HG02610 (cell line): ENCODE data around the gene CTNNA2.

ENCODE experiments used
- ATAC-seq: cut with Tn5 transposase; IDR thresholded peaks from one replicate; pipeline ENCODE4 v1.9.1; 2021; ENCODE audit warnings: mild to moderate bottlenecking, moderate library complexity; ENCODE audit not compliant: unreplicated experiment

Gene CTNNA2

DNA sequence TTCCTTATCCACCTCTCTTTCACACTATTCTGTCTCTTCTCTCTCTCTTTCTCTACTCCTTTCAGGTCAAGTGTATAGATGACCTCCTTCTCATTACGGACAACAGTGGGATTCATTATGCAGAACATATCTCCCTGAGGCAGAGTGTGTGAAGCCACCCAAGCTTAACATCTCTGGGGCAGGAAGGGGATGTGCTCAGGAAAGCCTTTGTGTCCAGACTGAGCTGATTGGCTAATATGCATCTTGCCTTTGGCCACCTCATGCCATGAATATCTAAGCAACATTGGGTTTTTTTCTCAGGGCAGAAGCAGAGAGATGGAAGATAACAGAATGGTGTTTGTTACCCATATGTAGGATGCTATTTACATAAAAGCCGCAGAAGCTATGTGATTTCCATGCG, 1003.1 kb downstream of the CTNNA2 start:
- ATAC-seq = no peak

GRCh38 chr2:80517316-80517715, 1004.5 kb downstream of the CTNNA2 start:
- no peak for ATAC-seq

DNA sequence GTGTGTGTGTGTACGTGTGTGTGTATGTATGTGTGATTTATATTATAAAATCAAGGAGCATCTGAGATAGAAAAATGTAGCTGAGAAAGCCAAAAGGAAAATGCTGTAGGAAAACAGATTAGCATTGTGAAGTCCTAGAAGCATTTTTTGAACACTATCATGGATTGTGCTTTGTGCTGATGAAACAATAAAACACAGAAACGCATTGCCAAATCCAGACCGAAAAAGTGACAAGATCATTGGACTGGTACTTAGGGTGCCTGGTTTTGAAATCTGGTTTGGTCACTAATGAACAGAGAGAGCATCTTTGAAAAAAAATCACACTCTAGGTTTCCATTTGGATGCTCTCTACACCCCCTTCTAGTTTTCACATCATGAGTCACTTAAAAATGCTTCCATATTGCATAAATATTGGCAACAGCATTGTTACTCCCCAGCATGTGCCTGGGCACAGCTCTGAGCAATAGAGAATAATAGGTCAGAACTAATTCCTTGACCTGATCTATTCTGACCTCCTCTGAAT, 1006.3 kb downstream of the CTNNA2 start:
- ATAC-seq = no peak

GRCh38 chr2:80519699-80520291, 1006.9 kb downstream of the CTNNA2 start:
- ATAC-seq = no peak

DNA sequence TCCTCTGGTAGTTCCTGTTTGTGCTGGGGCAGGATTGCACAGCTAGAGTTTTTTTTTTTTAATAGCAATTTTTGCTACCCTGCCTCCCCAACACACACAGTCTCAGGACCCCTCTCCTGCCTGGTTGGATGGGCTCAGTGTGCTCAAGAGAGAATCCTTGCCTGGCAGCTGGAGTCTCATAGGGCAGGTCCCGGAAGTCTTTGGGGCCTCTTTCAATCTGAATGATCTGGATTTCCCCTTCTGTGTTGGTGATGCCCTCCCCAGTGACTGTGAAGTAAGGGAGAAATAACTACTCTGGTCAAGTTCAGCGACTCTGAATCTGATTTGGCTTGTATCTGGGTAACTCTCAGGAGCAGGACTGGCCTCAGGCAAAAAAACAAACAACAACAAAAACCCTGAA, 1012.3 kb downstream of the CTNNA2 start:
- peak; percentile 80 for ATAC-seq

DNA sequence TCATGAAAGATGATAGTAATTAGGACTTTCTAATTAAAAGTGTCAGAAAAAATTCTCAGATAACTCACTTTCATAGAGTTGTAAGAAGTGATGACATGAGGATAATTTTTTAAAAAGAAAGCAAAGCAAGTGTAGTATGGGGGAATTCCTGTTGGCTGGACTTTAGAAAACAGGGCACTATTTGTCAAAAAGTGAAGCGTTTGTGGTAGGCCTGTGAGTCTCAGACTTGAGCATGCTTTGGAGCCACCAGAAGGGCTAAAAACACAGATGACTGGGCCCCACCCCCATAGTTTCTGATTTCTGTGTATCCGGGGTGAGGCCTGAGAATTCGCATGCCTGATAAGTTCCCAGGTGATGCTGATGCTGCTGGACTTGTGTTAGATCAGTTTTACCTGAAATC, 1014.3 kb downstream of the CTNNA2 start:
- no peak for ATAC-seq

GRCh38 chr2:80529466-80530165, 1016.8 kb downstream of the CTNNA2 start:
- ATAC-seq = no peak

- ATAC-seq = no peak
Observed at GRCh38 chr2:80530442-80531064, 1017.7 kb downstream of the CTNNA2 start.

GRCh38 chr2:80531319-80531718, 1018.5 kb downstream of the CTNNA2 start:
- ATAC-seq = no peak

DNA sequence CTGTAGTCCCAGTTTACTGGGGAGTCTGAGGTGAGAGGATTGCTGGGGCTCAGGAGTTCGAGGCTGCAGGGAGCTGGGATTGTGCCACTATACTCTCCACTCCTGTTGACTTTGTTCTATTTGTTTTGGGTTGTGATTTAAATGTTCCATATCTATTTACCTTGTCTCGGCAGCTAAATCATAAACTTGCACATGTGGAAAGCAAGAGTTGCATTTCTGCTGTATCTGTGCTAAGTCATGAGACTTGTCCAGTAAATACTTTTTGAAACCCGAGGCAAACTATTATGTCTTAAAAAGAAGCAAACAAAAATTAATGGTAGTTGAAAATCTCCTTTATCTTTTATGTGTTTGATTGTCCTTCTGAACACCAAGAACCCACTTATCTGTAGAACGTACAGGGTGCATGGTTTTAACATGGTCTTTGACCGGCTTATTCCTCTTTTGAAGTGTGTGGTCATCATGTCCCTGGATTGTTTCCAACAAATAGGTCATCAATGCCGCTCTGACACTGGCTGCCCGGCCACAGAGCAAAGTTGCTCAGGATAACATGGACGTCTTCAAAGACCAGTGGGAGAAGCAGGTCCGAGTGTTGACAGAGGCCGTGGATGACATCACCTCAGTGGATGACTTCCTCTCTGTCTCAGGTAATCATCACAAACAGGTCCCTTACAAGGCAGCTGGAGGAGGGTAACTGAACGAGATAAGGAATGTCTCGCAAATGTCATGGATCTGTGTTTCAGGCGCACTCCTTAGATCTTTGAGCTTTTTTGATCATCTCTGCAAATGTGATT, 1032.8 kb downstream of the CTNNA2 start:
- no peak for ATAC-seq

DNA sequence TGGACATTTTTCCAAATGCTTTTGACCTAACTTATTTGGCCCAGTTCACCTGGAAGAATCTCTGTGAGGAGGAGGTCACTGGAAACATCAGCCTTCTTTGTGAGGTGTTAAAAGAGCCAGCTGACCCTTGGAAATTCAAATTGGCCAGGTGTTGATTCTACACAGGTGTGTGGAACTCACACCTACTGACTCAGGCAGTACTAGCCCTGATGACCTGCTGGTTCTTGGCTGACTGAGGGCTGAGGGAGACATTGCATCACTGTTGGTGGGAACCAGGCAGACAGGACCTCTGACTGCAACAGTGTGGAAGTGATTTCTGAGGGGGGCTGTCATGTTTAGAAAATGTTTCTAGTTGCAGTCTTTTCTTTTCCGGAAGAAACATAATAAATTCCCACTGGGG, 1033.9 kb downstream of the CTNNA2 start:
- ATAC-seq = no peak

- no peak for ATAC-seq
Observed at GRCh38 chr2:80547344-80547743, 1034.5 kb downstream of the CTNNA2 start.

- no peak for ATAC-seq
Observed at GRCh38 chr2:80548469-80548868, 1035.6 kb downstream of the CTNNA2 start.

DNA sequence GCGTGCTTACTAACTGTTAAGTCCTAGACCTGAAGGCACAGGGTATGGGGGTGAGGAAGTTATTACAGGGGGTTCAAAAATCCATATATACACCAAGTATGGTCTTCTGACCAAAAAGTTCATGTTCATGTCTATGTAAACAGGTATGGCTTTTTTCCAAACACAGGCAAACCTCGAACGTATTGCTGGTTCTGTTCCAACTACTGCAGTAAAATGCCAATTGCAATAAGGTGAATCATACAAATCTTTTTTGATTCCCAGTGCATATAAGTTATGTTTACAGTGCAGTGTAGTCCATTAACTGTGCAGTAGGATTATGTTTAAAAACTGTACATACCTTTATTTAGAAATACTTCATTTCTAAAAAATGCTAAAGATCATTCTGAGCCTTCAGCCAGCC, 1037.0 kb downstream of the CTNNA2 start:
- ATAC-seq = no peak

DNA sequence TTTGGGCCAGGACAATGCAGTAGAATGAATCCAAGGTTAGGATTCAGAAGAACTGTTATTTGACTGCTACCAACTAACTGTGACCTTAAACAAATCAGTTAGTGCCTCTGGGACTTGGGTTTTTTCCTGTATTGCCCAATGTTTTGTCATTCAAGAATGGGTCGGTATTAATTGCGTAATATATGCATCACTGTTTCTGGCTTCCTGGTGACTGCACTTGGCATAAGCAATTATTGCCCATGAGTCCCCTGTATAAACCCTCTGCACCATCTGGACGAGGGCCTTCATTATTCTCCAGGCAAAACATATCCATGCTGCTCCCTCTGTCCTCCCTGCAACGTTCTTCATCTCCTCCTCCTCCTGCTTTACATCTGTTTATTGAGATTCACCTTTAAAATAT, 1047.5 kb downstream of the CTNNA2 start:
- no peak for ATAC-seq

DNA sequence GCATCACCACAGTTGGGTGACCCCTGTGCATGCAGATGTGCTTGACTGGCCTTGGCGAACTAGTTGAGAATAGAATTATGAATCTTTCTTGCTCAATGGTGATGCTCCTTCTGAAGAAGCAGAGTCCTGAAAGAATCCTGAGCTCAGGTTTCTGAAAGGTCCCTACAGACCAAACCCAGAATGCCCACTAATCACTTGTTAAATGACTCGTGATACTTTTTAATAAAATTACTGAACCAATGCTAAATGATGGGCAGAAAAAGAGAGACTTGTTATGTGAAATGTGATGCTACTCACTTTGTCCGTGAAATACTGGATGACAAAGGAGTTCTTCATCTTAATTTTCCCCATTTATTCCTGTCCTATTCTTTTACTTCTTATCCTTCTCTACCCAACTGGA, 1055.2 kb downstream of the CTNNA2 start:
- no peak for ATAC-seq

- no peak for ATAC-seq
Observed at GRCh38 chr2:80573167-80573566, 1060.3 kb downstream of the CTNNA2 start.

- no peak for ATAC-seq
Observed at GRCh38 chr2:80573950-80574349, 1061.1 kb downstream of the CTNNA2 start.

GRCh38 chr2:80579756-80580155, 1066.9 kb downstream of the CTNNA2 start:
- ATAC-seq = no peak

GRCh38 chr2:80591233-80591632, 1078.4 kb downstream of the CTNNA2 start:
- no peak for ATAC-seq

DNA sequence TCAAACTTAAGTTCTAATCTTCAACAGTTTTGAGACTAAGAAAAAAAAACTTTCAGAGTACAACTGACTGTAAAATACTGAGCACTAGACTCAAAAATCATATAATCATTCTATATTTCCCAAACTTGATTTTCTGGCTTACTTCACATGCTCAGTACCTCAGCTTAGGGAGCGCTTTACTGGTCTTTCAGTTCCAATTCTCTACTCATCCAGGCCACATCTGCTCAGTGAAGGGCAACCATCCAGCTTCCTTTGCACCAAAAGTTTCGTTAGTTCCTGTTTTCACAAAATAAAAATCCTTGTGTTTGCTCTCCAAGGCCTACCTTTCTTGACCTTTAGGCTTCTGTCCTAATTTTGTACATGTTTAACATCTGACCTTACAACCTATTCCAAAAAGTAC, 1079.3 kb downstream of the CTNNA2 start:
- ATAC-seq = no peak
